HG02588 (cell line): ENCODE results near the gene WASF1.
"Not testable (repeated sequence)": the region's sequence is repeated elsewhere in the genome, so short reads cannot be mapped to it uniquely, and the experiment has no call there.

ENCODE experiments used
- ATAC-seq: cut with Tn5 transposase; IDR thresholded peaks from one replicate; pipeline ENCODE4 v1.9.1; 2021; ENCODE audit warnings: mild to moderate bottlenecking, moderate library complexity; ENCODE audit not compliant: unreplicated experiment

The WASF1 gene

GRCh38 chr6:110095101-110095500, 84.4 kb downstream of the WASF1 start:
- no peak for ATAC-seq

- no peak for ATAC-seq
These were observed 85.5 kb downstream of the WASF1 start for GRCh38 chr6:110093981-110094380.

GRCh38 chr6:110090876-110091275, 88.6 kb downstream of the WASF1 start:
- ATAC-seq: no peak

DNA sequence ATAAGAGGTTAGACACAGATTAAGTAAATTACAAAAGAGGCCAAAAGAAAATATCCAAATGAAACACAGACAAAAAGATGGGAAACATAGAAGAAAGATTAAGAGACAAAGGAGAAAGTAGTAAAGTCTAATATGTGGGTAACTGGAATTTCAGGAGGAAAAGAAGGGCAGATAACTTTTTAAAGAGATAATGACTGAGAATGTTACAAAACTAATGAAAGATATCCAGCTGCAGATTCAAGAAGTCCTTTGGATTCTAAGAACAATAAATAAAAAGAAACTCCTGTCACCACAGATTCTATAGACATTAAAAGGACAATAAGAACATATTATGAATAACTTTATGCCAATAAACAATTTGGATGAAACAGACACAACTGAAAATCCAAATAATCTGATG, 90.1 kb downstream of the WASF1 start:
- ATAC-seq: no peak

GRCh38 chr6:110085285-110085684, 94.2 kb downstream of the WASF1 start:
- no peak for ATAC-seq

- no peak for ATAC-seq
These were observed 95.4 kb downstream of the WASF1 start for GRCh38 chr6:110083875-110084585.

DNA sequence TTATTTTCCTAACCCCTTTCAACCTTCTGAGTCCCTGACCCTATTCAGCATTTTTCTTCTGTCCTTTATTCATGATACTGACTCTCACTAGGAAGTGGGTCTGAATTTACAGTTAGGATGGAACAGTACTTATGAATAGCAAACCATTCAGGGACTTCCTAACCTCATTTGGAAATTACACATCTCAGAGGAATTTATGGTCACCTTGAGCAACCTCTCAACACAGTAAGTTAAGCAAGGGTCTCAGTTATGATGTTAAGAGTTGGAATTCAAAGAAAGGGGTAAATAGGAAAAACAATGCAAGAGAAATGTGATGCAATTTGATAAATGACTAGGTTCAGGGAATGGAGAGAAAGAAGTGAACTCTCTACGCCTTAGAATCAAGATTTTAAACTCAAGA, 104.1 kb downstream of the WASF1 start:
- no peak for ATAC-seq

GRCh38 chr6:110073474-110073873, 106.0 kb downstream of the WASF1 start:
- not testable (repeated sequence) for ATAC-seq

DNA sequence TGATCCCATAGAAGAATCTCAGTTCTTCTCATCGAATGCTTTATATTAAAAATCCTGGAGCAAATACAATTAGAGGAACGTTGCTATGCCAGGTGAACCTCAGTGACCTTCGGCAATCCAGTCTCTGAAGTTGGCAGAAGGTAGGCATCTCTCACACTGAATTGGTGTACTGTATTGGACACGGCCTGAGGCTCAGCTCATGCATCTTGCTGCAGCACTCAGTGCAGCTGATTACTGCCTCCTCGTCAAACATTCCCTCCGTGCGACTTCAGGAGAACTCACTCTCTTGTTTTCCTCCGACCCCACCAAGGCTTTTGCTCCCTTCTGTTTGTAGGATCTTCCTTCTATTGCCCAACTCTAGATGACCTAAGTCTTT, 110.9 kb downstream of the WASF1 start:
- no peak for ATAC-seq

DNA sequence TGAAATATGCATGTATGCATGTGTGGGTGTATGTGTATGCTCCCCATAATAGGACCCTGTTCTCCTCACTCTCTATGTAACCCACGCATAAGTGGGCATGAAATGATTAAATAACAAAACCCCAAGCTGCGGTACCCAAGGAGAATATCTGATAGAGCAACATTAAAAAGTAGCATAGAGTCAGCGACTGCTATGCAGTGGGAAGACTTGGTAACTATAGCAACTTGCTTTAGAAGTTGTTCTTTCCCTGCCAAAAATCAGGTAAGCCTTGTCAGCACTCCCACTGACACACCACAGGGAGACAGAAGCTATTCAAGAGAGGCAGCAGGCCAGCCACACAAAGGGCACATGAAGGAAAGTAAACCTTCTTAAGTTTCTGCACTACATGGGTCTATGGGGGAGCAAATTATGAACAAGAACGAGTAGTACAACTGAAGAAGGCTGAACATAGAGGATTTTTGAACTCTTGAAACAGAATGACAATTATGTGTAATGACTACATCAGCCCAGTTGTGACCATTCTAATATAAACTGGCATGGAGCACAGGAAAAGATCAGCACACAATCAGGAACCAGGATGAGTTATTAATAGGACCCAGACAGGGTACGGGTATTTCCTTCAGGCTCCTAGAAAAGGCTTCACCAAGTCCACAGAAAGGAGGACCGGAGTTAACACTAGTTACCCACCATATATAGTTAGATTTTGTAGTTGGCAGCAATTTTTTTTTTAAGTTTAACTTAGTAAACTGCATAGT, 111.5 kb downstream of the WASF1 start:
- ATAC-seq: no peak

DNA sequence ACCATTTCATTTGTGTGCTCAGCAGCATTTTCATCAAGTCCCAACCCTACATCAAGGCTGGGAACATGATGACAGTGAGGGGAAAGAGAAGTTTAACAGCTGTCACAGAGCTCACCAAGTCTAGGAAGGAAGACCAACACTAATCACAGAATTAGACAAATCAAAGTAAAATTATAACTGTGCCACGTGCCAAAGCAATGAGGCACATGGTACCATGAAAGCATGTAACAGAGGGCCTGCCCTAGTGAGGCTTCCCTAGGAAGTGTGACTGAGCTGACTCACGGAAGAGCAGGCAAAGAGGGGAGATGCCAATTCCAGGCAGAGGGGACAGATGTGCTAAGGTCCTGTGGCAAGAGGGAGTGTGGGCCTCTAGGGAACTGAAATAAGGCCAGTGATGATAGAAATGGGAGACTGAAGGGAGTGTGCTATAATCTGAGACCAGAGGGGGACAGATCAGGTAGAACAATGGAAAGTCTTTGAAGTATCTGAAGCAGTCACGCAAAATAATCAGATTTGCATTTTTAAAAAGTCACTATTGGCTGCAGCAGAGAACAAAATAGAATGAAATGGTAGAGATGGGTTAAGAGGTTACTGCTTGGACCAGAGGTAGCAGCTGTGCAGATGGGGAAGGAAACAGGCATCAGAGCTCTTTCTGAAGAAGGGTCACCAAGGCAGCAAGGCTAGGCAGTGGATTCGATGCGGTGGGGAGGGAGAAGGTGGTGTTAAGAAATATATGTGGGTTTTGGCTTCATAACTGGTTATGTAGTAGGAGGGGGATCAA, 114.5 kb downstream of the WASF1 start:
- ATAC-seq: no peak

- ATAC-seq: no peak
These were observed 115.7 kb downstream of the WASF1 start for GRCh38 chr6:110063594-110064263.

DNA sequence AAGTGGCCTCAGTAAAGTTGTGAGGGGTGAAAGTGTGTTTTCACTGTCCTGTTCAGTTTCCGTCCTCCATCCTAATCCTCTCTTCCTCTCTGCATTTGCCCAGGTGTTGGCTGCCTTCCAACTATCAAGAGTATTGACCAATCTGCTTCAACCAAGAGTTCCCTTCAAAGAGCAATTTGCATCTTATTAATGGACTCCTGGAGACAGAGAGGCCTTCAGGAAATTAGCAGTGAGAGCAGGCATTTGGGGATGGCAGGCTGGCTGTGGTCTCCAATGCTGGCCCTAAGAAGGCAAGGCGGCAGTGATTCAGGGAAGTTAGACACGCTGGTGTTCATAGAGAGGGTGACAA, 124.1 kb downstream of the WASF1 start:
- no peak for ATAC-seq

DNA sequence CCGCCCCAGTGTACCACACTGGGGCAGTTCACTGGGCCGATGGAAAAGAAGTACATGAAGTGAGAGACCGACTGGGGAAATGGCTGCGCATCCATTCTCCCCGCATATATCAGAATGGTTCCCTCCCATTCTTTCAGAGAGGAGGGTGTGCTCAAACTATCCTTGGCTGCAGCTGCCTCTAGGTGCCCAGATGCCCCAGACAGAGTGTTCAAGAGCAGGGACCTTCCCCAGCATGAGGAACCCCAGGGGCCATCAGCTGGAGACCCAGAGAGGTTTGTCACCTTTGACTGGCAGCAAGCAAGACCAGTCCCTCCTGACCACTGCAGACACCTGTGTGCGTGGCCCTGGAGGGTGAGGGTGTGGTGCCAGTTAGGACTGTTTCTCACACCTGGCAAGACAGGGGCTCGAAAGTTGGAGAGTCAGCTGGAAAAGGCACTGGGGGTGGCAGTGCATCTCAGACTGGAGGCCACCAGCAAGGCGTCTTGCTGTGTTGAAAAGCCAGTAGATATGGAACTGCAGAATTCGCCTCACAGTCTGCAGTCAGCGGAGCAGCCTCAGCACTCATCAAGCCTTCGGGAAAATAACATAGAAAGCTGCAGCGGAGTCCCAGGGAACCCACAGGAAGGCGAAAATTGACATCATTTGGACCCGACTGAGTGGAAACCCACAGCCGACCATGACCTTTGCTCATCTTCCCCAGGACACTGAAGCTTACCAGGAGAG, 124.6 kb downstream of the WASF1 start:
- ATAC-seq: no peak

- no peak for ATAC-seq
These were observed 125.9 kb downstream of the WASF1 start for GRCh38 chr6:110053395-110054240.

DNA sequence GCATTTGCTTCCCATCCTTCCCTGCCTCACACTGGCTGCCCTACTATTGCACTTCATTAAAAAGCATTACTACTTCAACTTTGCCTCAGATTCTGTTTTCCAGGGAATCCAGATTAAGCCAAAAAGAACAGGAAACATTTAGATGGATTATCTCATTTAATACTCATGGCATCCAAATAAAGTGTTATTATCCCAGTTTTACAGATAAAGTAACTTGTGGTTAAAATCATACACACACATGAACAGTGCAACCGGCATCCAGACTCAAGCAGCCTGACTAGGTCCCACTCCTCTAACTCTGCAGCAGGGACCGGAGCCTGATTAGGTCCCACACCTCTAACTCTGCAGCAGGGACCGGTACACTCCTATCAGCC, 129.0 kb downstream of the WASF1 start:
- ATAC-seq: no peak
